ENCODE measurements around the gene AMER2.

Gene AMER2

GRCh38 chr13:25130944-25131343 lies 41.1 kb downstream of the AMER2 start:
- H3K27ac ChIP-seq, result no peak overlapping the region
- TF ChIP-seq CTCF (IDR thresholded peaks at IDR 0.05), result no peak
- no peak for TF ChIP-seq ZFX (IDR thresholded peaks at IDR 0.05; ENCODE audit: borderline replicate concordance)

GRCh38 chr13:25118378-25118905 lies 53.6 kb downstream of the AMER2 start:
- H3K27ac ChIP-seq, result no peak overlapping the region
- TF ChIP-seq ZFX (IDR thresholded peaks at IDR 0.05; ENCODE audit: borderline replicate concordance), result no peak
- TF ChIP-seq CTCF (IDR thresholded peaks at IDR 0.05), result no peak

GRCh38 chr13:25117312-25117711 lies 54.8 kb downstream of the AMER2 start:
- TF ChIP-seq CTCF (IDR thresholded peaks at IDR 0.05) (no peak), ZFX (IDR thresholded peaks at IDR 0.05; ENCODE audit: borderline replicate concordance) (no peak)

GRCh38 chr13:25116044-25116443 lies 56.0 kb downstream of the AMER2 start:
- TF ChIP-seq ZFX (IDR thresholded peaks at IDR 0.05; ENCODE audit: borderline replicate concordance), result no peak
- TF ChIP-seq CTCF (IDR thresholded peaks at IDR 0.05), result no peak

More at GRCh38 chr13:25117312-25117711, 54.8 kb downstream of the AMER2 start:
- H3K27ac ChIP-seq, result peak overlapping the region; percentile 54

GRCh38 chr13:25114220-25114619 lies 57.9 kb downstream of the AMER2 start:
- peak; percentile 93 for TF ChIP-seq CTCF (IDR thresholded peaks at IDR 0.05)
- no peak for TF ChIP-seq ZFX (IDR thresholded peaks at IDR 0.05; ENCODE audit: borderline replicate concordance)
- no peak overlapping the region for H3K27ac ChIP-seq

More at GRCh38 chr13:25116044-25116443, 56.0 kb downstream of the AMER2 start:
- H3K27ac ChIP-seq, result peak overlapping the region; percentile 54

- TF ChIP-seq ZFX (IDR thresholded peaks at IDR 0.05; ENCODE audit: borderline replicate concordance) (no peak), CTCF (IDR thresholded peaks at IDR 0.05) (no peak)
- no peak overlapping the region for H3K27ac ChIP-seq
These were observed 59.3 kb downstream of the AMER2 start for GRCh38 chr13:25112695-25113255.
